ENCODE results near the gene DMD. TPM values are rescaled to one million over a fixed set of nuclear protein-coding genes. Genes with fewer than 3 reads are reported as not detected.

Gene DMD
- total RNA-seq, 2 experiments from 2014 or later: 0.20 to 0.47 TPM

GRCh38 chrX:31331928-31332327 is 1879.4 kb downstream of the DMD start:
- CTCF ChIA-PET: no interaction called here
- Histone ChIP-seq H3K27me3 (ENCODE audit: control insufficient read depth in 1 of 2, insufficient read depth in 2 of 2, low read length in 2 of 2) (no peaks in the 10 kb centered on the region), H3K4me3 (ENCODE audit: low read length) (no peak overlapping the region), H3K9me3 (ENCODE audit: control insufficient read depth in 1 of 2, insufficient read depth in 1 of 2, low read length in 2 of 2) (no peaks in the 10 kb centered on the region), H3K36me3 (ENCODE audit: insufficient read depth, low read length) (no peaks in the 10 kb centered on the region), H3K27ac (ENCODE audit: low read depth in 1 of 2, low read length in 2 of 2) (no peak overlapping the region), H3K4me1 (ENCODE audit: insufficient read depth, low read length) (no peaks in the 10 kb centered on the region)
- Mint-ChIP-seq H3K4me3 (no peak overlapping the region), H3K4me1 (ENCODE audit: low read depth) (no peaks in the 10 kb centered on the region), H3K27ac (no peak overlapping the region), H3K27me3 (no peaks in the 10 kb centered on the region), H3K36me3 (ENCODE audit: low read depth) (no peaks in the 10 kb centered on the region), H3K9me3 (no peaks in the 10 kb centered on the region)
- intact Hi-C loops (cut with DNase I, micrococcal nuclease): no loop called here
- no peak for ATAC-seq (ENCODE audit: poor library complexity)
- no peak for TF ChIP-seq CTCF (IDR thresholded peaks at IDR 0.05)
- no peak for DNase-seq
- POLR2A ChIA-PET: no interaction called here

GRCh38 chrX:31331015-31331414 is 1880.3 kb downstream of the DMD start:
- ChIA-PET POLR2A (no interaction called here), CTCF (no interaction called here)
- H3K4me3 ChIP-seq (ENCODE audit: low read length): no peak overlapping the region
- no peaks in the 10 kb centered on the region for H3K27me3 Mint-ChIP-seq
- H3K36me3 ChIP-seq (ENCODE audit: insufficient read depth, low read length): no peaks in the 10 kb centered on the region
- H3K27ac ChIP-seq (ENCODE audit: low read depth in 1 of 2, low read length in 2 of 2): no peak overlapping the region
- no peaks in the 10 kb centered on the region for H3K9me3 Mint-ChIP-seq
- ATAC-seq (ENCODE audit: poor library complexity) (no peak), DNase-seq (no peak)
- H3K4me1 Mint-ChIP-seq (ENCODE audit: low read depth): no peaks in the 10 kb centered on the region
- TF ChIP-seq CTCF (IDR thresholded peaks at IDR 0.05): no peak
- no peak overlapping the region for H3K27ac Mint-ChIP-seq
- intact Hi-C loops (cut with DNase I, micrococcal nuclease): no loop called here
- H3K27me3 ChIP-seq (ENCODE audit: control insufficient read depth in 1 of 2, insufficient read depth in 2 of 2, low read length in 2 of 2): no peaks in the 10 kb centered on the region
- no peaks in the 10 kb centered on the region for H3K9me3 ChIP-seq (ENCODE audit: control insufficient read depth in 1 of 2, insufficient read depth in 1 of 2, low read length in 2 of 2)
- H3K36me3 Mint-ChIP-seq (ENCODE audit: low read depth): no peaks in the 10 kb centered on the region
- no peaks in the 10 kb centered on the region for H3K4me1 ChIP-seq (ENCODE audit: insufficient read depth, low read length)
- no peak overlapping the region for H3K4me3 Mint-ChIP-seq

- Histone ChIP-seq H3K36me3 (ENCODE audit: insufficient read depth, low read length) (no peaks in the 10 kb centered on the region), H3K4me3 (ENCODE audit: low read length) (no peak overlapping the region), H3K9me3 (ENCODE audit: control insufficient read depth in 1 of 2, insufficient read depth in 1 of 2, low read length in 2 of 2) (no peaks in the 10 kb centered on the region), H3K27ac (ENCODE audit: low read depth in 1 of 2, low read length in 2 of 2) (no peak overlapping the region), H3K27me3 (ENCODE audit: control insufficient read depth in 1 of 2, insufficient read depth in 2 of 2, low read length in 2 of 2) (no peaks in the 10 kb centered on the region), H3K4me1 (ENCODE audit: insufficient read depth, low read length) (no peaks in the 10 kb centered on the region)
- no peak overlapping the region for H3K4me3 Mint-ChIP-seq
- H3K36me3 Mint-ChIP-seq (ENCODE audit: low read depth): no peaks in the 10 kb centered on the region
- intact Hi-C loops (cut with DNase I, micrococcal nuclease): no loop called here
- no peak overlapping the region for H3K27ac Mint-ChIP-seq
- POLR2A ChIA-PET: no interaction called here
- H3K4me1 Mint-ChIP-seq (ENCODE audit: low read depth): no peaks in the 10 kb centered on the region
- no peak for TF ChIP-seq CTCF (IDR thresholded peaks at IDR 0.05)
- H3K9me3 Mint-ChIP-seq: no peaks in the 10 kb centered on the region
- ATAC-seq (ENCODE audit: poor library complexity): no peak
- CTCF ChIA-PET: no interaction called here
- H3K27me3 Mint-ChIP-seq: no peaks in the 10 kb centered on the region
- no peak for DNase-seq
These were observed 1882.1 kb downstream of the DMD start for GRCh38 chrX:31329298-31329697.

Data from CD4-positive, alpha-beta T cell (primary cell).